ENCODE measurements around the gene PARK7.

- TF ChIP-seq, protein P1, sequence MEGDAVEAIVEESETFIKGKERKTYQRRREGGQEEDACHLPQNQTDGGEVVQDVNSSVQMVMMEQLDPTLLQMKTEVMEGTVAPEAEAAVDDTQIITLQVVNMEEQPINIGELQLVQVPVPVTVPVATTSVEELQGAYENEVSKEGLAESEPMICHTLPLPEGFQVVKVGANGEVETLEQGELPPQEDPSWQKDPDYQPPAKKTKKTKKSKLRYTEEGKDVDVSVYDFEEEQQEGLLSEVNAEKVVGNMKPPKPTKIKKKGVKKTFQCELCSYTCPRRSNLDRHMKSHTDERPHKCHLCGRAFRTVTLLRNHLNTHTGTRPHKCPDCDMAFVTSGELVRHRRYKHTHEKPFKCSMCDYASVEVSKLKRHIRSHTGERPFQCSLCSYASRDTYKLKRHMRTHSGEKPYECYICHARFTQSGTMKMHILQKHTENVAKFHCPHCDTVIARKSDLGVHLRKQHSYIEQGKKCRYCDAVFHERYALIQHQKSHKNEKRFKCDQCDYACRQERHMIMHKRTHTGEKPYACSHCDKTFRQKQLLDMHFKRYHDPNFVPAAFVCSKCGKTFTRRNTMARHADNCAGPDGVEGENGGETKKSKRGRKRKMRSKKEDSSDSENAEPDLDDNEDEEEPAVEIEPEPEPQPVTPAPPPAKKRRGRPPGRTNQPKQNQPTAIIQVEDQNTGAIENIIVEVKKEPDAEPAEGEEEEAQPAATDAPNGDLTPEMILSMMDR (IDR thresholded peaks at IDR 0.05; ENCODE audit: insufficient read depth, low read length, poor library complexity, severe bottlenecking), result no peak
- TF ChIP-seq EZH2phosphoT487 (conservative IDR thresholded peaks at IDR 0.05; ENCODE audit: low read length), result no peak
These were observed 5.7 kb downstream of the PARK7 start for GRCh38 chr1:7967196-7967595.

Measured in SU-DHL-6 (cell line).